ENCODE results near the gene CPSF4L. TPM values are rescaled to one million over a fixed set of nuclear protein-coding genes. Genes with fewer than 3 reads are reported as not detected.

CPSF4L gene
- total and polyA plus RNA-seq, 2 of the 13 experiments (the other 11 are each of a cell fraction or from before 2014, with no cell fraction given), result 0.73 to 1.6 TPM

DNA sequence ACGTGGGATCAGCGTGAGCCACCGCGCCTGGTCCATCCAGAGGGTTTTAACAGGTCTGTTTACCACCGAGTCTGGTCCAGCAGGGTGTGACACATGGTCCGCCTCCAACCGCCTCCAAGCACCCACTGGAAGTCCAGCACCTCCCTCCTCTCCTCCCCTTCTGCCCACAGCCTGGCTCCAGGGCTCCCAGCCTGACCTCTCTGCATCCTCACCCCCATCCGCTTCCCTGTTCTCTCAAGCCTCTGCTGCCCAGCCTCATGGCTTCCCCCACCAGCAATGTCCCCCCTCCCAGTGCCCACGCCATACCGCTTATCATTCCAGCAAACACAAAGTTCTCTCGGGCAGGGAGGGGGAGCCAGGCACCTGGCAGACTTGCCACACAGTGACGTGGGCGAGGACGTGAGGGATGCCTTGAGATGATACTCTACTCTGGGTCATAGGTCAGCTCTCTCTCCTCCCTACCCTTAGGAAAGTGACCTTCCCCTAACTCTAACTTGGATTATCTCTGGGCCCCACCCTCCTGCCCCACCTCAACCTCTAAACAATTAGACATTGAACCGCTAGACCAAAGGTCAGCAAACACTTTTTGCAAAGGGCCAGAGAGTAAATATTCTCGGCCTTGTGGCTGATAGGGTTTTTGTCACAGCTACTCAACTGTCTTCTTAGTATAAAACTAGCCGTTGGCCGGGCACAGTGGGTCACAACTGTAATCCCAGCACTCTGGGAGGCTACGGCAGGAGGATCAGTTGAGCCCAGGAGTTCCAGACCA is 27.0 kb upstream of the CPSF4L start (continued):
- TF ChIP-seq, protein P1, sequence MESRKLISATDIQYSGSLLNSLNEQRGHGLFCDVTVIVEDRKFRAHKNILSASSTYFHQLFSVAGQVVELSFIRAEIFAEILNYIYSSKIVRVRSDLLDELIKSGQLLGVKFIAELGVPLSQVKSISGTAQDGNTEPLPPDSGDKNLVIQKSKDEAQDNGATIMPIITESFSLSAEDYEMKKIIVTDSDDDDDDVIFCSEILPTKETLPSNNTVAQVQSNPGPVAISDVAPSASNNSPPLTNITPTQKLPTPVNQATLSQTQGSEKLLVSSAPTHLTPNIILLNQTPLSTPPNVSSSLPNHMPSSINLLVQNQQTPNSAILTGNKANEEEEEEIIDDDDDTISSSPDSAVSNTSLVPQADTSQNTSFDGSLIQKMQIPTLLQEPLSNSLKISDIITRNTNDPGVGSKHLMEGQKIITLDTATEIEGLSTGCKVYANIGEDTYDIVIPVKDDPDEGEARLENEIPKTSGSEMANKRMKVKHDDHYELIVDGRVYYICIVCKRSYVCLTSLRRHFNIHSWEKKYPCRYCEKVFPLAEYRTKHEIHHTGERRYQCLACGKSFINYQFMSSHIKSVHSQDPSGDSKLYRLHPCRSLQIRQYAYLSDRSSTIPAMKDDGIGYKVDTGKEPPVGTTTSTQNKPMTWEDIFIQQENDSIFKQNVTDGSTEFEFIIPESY (CRISPR knock-in tag; IDR thresholded peaks at IDR 0.05), result peak; percentile 26; the same call in 1 of the 2 replicates
- TF ChIP-seq ZFP90 (CRISPR knock-in tag; IDR thresholded peaks at IDR 0.05; ENCODE audit: borderline replicate concordance), result peak; percentile 28
- TF ChIP-seq PRMT3 (CRISPR knock-in tag; IDR thresholded peaks at IDR 0.05; ENCODE audit: borderline replicate concordance, low read depth), result no peak
- peak; percentile 74; the same call in 1 of the 2 replicates for TF ChIP-seq TRIM24 (CRISPR knock-in tag; IDR thresholded peaks at IDR 0.05)
- TF ChIP-seq YEATS4 (CRISPR knock-in tag; IDR thresholded peaks at IDR 0.05; ENCODE audit: borderline replicate concordance), result peak; percentile 22; the same call in 1 of the 2 replicates
- peak; percentile 90 for TF ChIP-seq TEAD3 (CRISPR knock-in tag; optimal IDR thresholded peaks at IDR 0.05; ENCODE audit: borderline replicate concordance)
- peak; percentile 72; the same call in 1 of the 2 replicates for TF ChIP-seq BRD4 (CRISPR knock-in tag; IDR thresholded peaks at IDR 0.05)
- TF ChIP-seq ZNF34 (CRISPR knock-in tag; IDR thresholded peaks at IDR 0.05; ENCODE audit: borderline replicate concordance), result peak; percentile 21; the same call in 1 of the 2 replicates
- 0 out of 2 replicates have a peak, but pooled peaks have one; percentile 21 for TF ChIP-seq ZNF615 (CRISPR knock-in tag; IDR thresholded peaks at IDR 0.05; ENCODE audit: borderline replicate concordance)
- TF ChIP-seq ISX (CRISPR knock-in tag; conservative IDR thresholded peaks at IDR 0.05), result no peak
- no peak for TF ChIP-seq ZNF101 (CRISPR knock-in tag; IDR thresholded peaks at IDR 0.05; ENCODE audit: borderline replicate concordance, low read depth)
- TF ChIP-seq NFE2L2 (IDR thresholded peaks at IDR 0.05; ENCODE audit: low read length), result no peak
- TF ChIP-seq ZNF468 (CRISPR knock-in tag; IDR thresholded peaks at IDR 0.05), result no peak
- TF ChIP-seq, protein P2, sequence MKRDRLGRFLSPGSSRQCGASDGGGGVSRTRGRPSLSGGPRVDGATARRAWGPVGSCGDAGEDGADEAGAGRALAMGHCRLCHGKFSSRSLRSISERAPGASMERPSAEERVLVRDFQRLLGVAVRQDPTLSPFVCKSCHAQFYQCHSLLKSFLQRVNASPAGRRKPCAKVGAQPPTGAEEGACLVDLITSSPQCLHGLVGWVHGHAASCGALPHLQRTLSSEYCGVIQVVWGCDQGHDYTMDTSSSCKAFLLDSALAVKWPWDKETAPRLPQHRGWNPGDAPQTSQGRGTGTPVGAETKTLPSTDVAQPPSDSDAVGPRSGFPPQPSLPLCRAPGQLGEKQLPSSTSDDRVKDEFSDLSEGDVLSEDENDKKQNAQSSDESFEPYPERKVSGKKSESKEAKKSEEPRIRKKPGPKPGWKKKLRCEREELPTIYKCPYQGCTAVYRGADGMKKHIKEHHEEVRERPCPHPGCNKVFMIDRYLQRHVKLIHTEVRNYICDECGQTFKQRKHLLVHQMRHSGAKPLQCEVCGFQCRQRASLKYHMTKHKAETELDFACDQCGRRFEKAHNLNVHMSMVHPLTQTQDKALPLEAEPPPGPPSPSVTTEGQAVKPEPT (CRISPR knock-in tag; IDR thresholded peaks at IDR 0.05; ENCODE audit: low read depth), result no peak; the same call in 1 of the 2 replicates
- TF ChIP-seq HNF4A (CRISPR knock-in tag; IDR thresholded peaks at IDR 0.05), result peak; percentile 99
- TF ChIP-seq ZNF354B (CRISPR knock-in tag; IDR thresholded peaks at IDR 0.05), result no peak
- TF ChIP-seq AGO1 (IDR thresholded peaks at IDR 0.05; ENCODE audit: low read depth, low read length, poor library complexity, severe bottlenecking), result peak; percentile 54
- no peak for TF ChIP-seq ZFP36 (IDR thresholded peaks at IDR 0.05; ENCODE audit: borderline replicate concordance, low read depth, low read length, partially characterized antibody)
- TF ChIP-seq NPAS2 (CRISPR knock-in tag; IDR thresholded peaks at IDR 0.05; ENCODE audit: borderline replicate concordance), result no peak
- TF ChIP-seq, protein P3, sequence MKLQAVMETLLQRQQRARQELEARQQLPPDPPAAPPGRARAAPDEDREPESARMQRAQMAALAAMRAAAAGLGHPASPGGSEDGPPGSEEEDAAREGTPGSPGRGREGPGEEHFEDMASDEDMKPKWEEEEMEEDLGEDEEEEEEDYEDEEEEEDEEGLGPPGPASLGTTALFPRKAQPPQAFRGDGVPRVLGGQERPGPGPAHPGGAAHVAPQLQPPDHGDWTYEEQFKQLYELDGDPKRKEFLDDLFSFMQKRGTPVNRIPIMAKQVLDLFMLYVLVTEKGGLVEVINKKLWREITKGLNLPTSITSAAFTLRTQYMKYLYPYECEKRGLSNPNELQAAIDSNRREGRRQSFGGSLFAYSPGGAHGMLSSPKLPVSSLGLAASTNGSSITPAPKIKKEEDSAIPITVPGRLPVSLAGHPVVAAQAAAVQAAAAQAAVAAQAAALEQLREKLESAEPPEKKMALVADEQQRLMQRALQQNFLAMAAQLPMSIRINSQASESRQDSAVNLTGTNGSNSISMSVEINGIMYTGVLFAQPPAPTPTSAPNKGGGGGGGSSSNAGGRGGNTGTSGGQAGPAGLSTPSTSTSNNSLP (IDR thresholded peaks at IDR 0.05; ENCODE audit: low read depth, low read length), result peak; percentile 44
- TF ChIP-seq, protein P4, sequence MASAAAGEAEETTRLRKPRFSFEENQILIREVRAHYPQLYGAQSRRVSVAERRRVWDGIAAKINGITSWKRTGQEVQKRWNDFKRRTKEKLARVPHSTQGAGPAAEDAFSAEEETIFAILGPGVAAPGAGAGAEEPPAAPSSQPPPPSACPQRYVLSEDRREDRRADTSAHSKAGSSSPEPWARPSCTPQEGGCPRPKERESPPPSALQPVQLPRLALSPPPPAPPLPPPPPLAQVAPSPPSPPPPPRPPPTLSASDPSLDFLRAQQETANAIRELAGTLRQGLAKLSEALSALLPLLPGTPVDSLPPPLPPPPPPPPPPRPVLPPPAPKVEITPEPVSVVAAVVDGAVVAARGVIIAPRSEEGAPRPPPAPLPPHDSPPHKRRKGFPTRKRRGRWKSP (CRISPR knock-in tag; IDR thresholded peaks at IDR 0.05), result peak; percentile 48; the same call in 1 of the 2 replicates
- TF ChIP-seq ZNF510 (CRISPR knock-in tag; IDR thresholded peaks at IDR 0.05; ENCODE audit: low read depth), result no peak
- 0 out of 2 replicates have a peak, but pooled peaks have one; percentile 55 for TF ChIP-seq ZNF296 (CRISPR knock-in tag; conservative IDR thresholded peaks at IDR 0.05)

Data from HepG2 (cell line).